H1 (cell line): ENCODE measurements around the gene HAUS2. TPM values are rescaled to one million over a fixed set of nuclear protein-coding genes. Genes with fewer than 3 reads are reported as not detected.

Experiments
- CBX5 ChIP-seq: fragments of 300-800, 300-1000 bp; sonication (generic); IDR thresholded peaks from 2 replicates; pipeline ENCODE4 v1.7.1; 2016; ENCODE audit warnings: antibody characterized with exemption, low read length, low read depth
- CBX8 ChIP-seq: fragments of 300-800, 300-1000 bp; sonication (generic); IDR thresholded peaks from 2 replicates; pipeline ENCODE4 v1.7.1; 2016; ENCODE audit warnings: low read depth, low read length, borderline replicate concordance
- CTBP2 ChIP-seq: IDR thresholded peaks from 2 replicates; pipeline ENCODE4 v1.7.0; 2011; ENCODE audit warnings: borderline replicate concordance, mild to moderate bottlenecking, moderate library complexity, mixed read lengths, low read length; ENCODE audit not compliant: insufficient read depth, insufficient read length
- KDM1A ChIP-seq: fragments of 200-600, 300-600 bp; sonication (generic); IDR thresholded peaks from 2 replicates; pipeline ENCODE4 v1.7.1; 2016; ENCODE audit warnings: mild to moderate bottlenecking, low read length, borderline replicate concordance
- NANOG ChIP-seq: IDR thresholded peaks from 2 replicates; pipeline ENCODE4 v1.6.1; 2011; ENCODE audit warnings: low read length, low read depth, mild to moderate bottlenecking, inconsistent platforms; ENCODE audit not compliant: insufficient read depth, poor library complexity, severe bottlenecking
- PHF8 ChIP-seq: fragments of 200-600 bp; sonication (generic); conservative IDR thresholded peaks from 2 replicates; pipeline ENCODE4 v1.7.1; 2012; ENCODE audit warnings: low read depth, mild to moderate bottlenecking, inconsistent platforms, low read length, moderate library complexity
- POLR2A ChIP-seq, 2 experiments: IDR thresholded peaks; 1 replicate in 1 of 2; 2 replicates in 1 of 2; pipeline ENCODE4 v1.6.1; 2011; ENCODE audit warnings: low read depth in 2 of 2, low read length in 2 of 2, mild to moderate bottlenecking in 2 of 2; ENCODE audit errors: control extremely low read depth in 1 of 2
- RBBP5 ChIP-seq: IDR thresholded peaks from 2 replicates; pipeline ENCODE4 v1.7.1; 2012; ENCODE audit warnings: low read depth, mild to moderate bottlenecking, inconsistent platforms, low read length, moderate library complexity, borderline replicate concordance
- polyA plus RNA-seq, 7 experiments: library from polyadenylated mRNA; depleted of rRNA in 3 of 7; stranded (reverse) in 5 of 7; unstranded in 2 of 7; fragments of >200 nt in 5 of 7; fragments of 200-250 nt in 2 of 7; gene quantifications; 1 replicate in 5 of 7; 2 replicates in 1 of 7; 4 replicates in 1 of 7; pipeline versions ENCODE4 v1.2.1 to v1.2.3, GENCODE V29; 2011 to 2013; ENCODE audit warnings: missing spikeins in 2 of 7, mixed read lengths in 2 of 7
- total RNA-seq: library from RNA; stranded (reverse); fragmentation: NEBNext Ultra II Directional; extraction: Animal tissue kit (Norgen Biotek cat#: 25700); gene quantifications from 2 replicates; pipeline ENCODE4 v1.2.1, GENCODE V29; 2021

HAUS2 gene
- total and polyA plus RNA-seq, 2 of the 8 experiments (the other 6 are each of a cell fraction or from before 2014, with no cell fraction given): 12.1 to 33.5 TPM

DNA sequence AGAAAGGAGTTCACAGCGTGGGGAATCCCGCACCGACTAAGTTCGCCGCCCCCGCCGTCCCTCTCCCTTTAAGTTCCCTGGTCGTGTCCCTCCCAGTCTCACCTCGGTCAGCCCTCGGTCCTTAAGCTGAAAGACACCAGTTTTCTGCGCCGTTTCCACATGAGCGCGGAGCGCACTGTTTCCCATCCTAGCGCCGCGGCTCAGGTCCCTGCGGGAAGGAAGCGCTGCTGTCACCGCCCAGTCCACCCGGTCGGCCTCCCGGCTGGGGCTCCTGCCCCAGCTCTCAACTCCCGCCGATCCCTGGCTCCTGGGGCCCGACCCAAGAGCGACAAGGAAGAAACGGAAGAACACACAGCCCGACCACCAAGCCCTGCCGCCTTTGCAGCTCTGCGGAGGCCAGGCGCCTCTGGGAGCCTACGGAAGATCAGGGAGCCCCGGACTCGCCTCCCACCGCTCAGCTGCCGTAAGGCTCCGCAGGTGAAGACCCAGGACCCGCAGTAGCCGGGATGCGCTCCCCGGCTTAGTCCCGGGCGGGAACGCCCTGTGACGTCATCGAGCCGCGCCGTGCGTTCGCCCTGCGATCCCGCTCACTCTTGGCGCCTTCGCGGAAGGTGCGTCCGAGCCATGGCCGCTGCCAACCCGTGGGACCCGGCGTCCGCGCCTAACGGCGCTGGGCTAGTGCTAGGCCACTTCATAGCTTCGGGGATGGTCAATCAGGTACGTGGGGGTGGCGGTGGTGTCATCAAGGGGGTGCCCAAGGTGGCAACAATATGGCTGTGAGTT lies at the start of gene HAUS2, which contains the start of gene LRRC57 (continued):
- TF ChIP-seq CBX5 (no peak), NANOG (no peak), KDM1A (no peak), CTBP2 (no peak), RBBP5 (peak; percentile 95), CBX8 (no peak), PHF8 (peak; percentile 99), POLR2A (IDR thresholded peaks at IDR 0.05; ENCODE audit: control extremely low read depth in 1 of 2, low read depth in 2 of 2, low read length in 2 of 2) (peak; percentile 87 to 93; a peak in 2 of 3 replicates)
